GM23248 (cell line): ENCODE results near the gene NKX2-2. TPM values are rescaled to one million over a fixed set of nuclear protein-coding genes. Genes with fewer than 3 reads are reported as not detected.

Source experiments
- DNase-seq: peaks from one replicate; pipeline ENCODE4 v3.0.0-alpha.2; 2015
- H2AFZ ChIP-seq: fragments of 200-600 bp; sonication (generic); 2 replicates; pipeline ENCODE4 v1.6.1; 2016; ENCODE audit warnings: antibody characterized with exemption
- H3F3A ChIP-seq: fragments of 200-600 bp; sonication (generic); 2 replicates; pipeline ENCODE4 v1.6.1; 2016; ENCODE audit warnings: mild to moderate bottlenecking, antibody characterized with exemption, mixed run types; ENCODE audit not compliant: insufficient read depth
- H3K27ac ChIP-seq: fragments of 200-600 bp; sonication (generic); 2 replicates; pipeline ENCODE4 v1.5.1; 2016; ENCODE audit warnings: mild to moderate bottlenecking
- H3K27me3 ChIP-seq: fragments of 200-600 bp; sonication (generic); replicated peaks from 2 replicates; pipeline ENCODE4 v1.6.1; 2016; ENCODE audit warnings: mild to moderate bottlenecking; ENCODE audit not compliant: insufficient read depth
- H3K36me3 ChIP-seq: fragments of 200-600 bp; sonication (generic); 2 replicates; pipeline ENCODE4 v1.6.1; 2016; ENCODE audit warnings: low read depth, mild to moderate bottlenecking
- H3K4me1 ChIP-seq: fragments of 200-600 bp; sonication (generic); 2 replicates; pipeline ENCODE4 v1.6.1; 2016; ENCODE audit warnings: mild to moderate bottlenecking; ENCODE audit not compliant: insufficient read depth
- H3K4me2 ChIP-seq: fragments of 200-600 bp; sonication (generic); one replicate; pipeline ENCODE4 v1.6.1; 2016; ENCODE audit warnings: mild to moderate bottlenecking; ENCODE audit not compliant: unreplicated experiment
- H3K4me3 ChIP-seq: fragments of 200-600 bp; sonication (generic); 2 replicates; pipeline ENCODE4 v1.5.1; 2016; ENCODE audit warnings: mild to moderate bottlenecking
- H3K79me2 ChIP-seq: fragments of 200-600 bp; sonication (generic); 2 replicates; pipeline ENCODE4 v1.6.1; 2016; ENCODE audit warnings: mild to moderate bottlenecking; ENCODE audit not compliant: insufficient read depth
- H3K9ac ChIP-seq: fragments of 200-600 bp; sonication (generic); 2 replicates; pipeline ENCODE4 v1.6.1; 2016; ENCODE audit warnings: mild to moderate bottlenecking
- H3K9me2 ChIP-seq: fragments of 200-600 bp; sonication (generic); 2 replicates; pipeline ENCODE4 v1.6.1; 2016; ENCODE audit warnings: mixed run types, mild to moderate bottlenecking, moderate library complexity; ENCODE audit not compliant: insufficient read depth
- H3K9me3 ChIP-seq: fragments of 200-600 bp; sonication (generic); one replicate; pipeline ENCODE4 v1.6.1; 2017; ENCODE audit warnings: low read depth
- H4K20me1 ChIP-seq: fragments of 200-600 bp; sonication (generic); 2 replicates; pipeline ENCODE4 v1.6.0; 2016; ENCODE audit not compliant: insufficient read depth
- EZH2 ChIP-seq: fragments of 200-600 bp; sonication (generic); IDR thresholded peaks from 2 replicates; pipeline ENCODE4 v1.6.1; 2018; ENCODE audit warnings: antibody characterized with exemption, mild to moderate bottlenecking; ENCODE audit not compliant: insufficient read depth, poor library complexity, severe bottlenecking
- EZH2phosphoT487 ChIP-seq: fragments of 200-600 bp; sonication (generic); IDR thresholded peaks from 2 replicates; pipeline ENCODE4 v1.6.1; 2018; ENCODE audit warnings: antibody characterized with exemption, moderate library complexity, mild to moderate bottlenecking, low read depth; ENCODE audit not compliant: insufficient read depth
- WGBS, 2 experiments: methylation state at CpG; one replicate each; pipeline ENCODE4 v1.1.6; 2015 to 2017; ENCODE audit warnings: low lambda C conversion rate in 2 of 2, low coverage in 1 of 2; ENCODE audit errors: missing lambda C conversion rate in 2 of 2; 5-methylcytosine and 5-hydroxymethylcytosine counted together
- in situ Hi-C: fragments of 300-500 bp; cut with MboI; formaldehyde crosslinking; loops from 2 replicates; pipeline ENCODE4 v1.15.0; 2020
- polyA plus RNA-seq: library from polyadenylated mRNA; unstranded; fragments of >200 nt; fragmentation: Nextera tagmentation; extraction: Ambion mirVana; gene quantifications from 2 replicates; pipeline ENCODE4 v1.2.1, GENCODE V29; 2016
- total RNA-seq: library from RNA; depleted of rRNA; stranded (reverse); fragments of >200 nt; shearing (Covaris generic); gene quantifications from 2 replicates; pipeline ENCODE4 v1.2.3, GENCODE V29; 2014

The NKX2-2 gene
- total and polyA plus RNA-seq, 2 experiments from 2014 or later: not detected

- Histone ChIP-seq H3F3A (no peaks in the 10 kb centered on the region), H2AFZ (no peak overlapping the region), H3K79me2 (no peaks in the 10 kb centered on the region), H3K9ac (no peak overlapping the region), H4K20me1 (no peaks in the 10 kb centered on the region), H3K27me3 (peaks cover 12% of the 10 kb centered on the region), H3K9me3 (no peaks in the 10 kb centered on the region), H3K4me1 (no peaks in the 10 kb centered on the region), H3K4me2 (no peak overlapping the region), H3K36me3 (no peaks in the 10 kb centered on the region), H3K4me3 (no peak overlapping the region), H3K9me2 (no peaks in the 10 kb centered on the region), H3K27ac (no peak overlapping the region)
- DNase-seq: no peak
- in situ Hi-C loops: no loop called here
- WGBS, 2 experiments: 37 to 42% methylated on average over 2 of the region's 2 CpGs
- TF ChIP-seq EZH2phosphoT487: no peak
- TF ChIP-seq EZH2: no peak
These were observed 20.6 kb upstream of the NKX2-2 start for GRCh38 chr20:21534453-21534852.

- Histone ChIP-seq H3K4me1 (no peaks in the 10 kb centered on the region), H3K9me2 (no peaks in the 10 kb centered on the region), H3K27ac (no peak overlapping the region), H4K20me1 (no peaks in the 10 kb centered on the region), H3K36me3 (no peaks in the 10 kb centered on the region), H2AFZ (no peak overlapping the region), H3K4me3 (no peak overlapping the region), H3K9ac (no peak overlapping the region), H3K79me2 (no peaks in the 10 kb centered on the region), H3K9me3 (no peaks in the 10 kb centered on the region), H3K4me2 (no peak overlapping the region), H3K27me3 (peaks cover 23% of the 10 kb centered on the region), H3F3A (no peaks in the 10 kb centered on the region)
- 27 to 29% methylated on average over 6 of the region's 6 CpGs for WGBS, 2 experiments
- in situ Hi-C loops: no loop called here
- TF ChIP-seq EZH2: no peak
- TF ChIP-seq EZH2phosphoT487: no peak
- DNase-seq: no peak
These were observed 16.0 kb upstream of the NKX2-2 start for GRCh38 chr20:21529863-21530262.

- H3K36me3 ChIP-seq: no peaks in the 10 kb centered on the region
- H3K27me3 ChIP-seq: peaks cover 30% of the 10 kb centered on the region
- DNase-seq: no peak
- in situ Hi-C loops: no loop called here
- 49 to 51% methylated on average over 5 of the region's 5 CpGs for WGBS, 2 experiments
- H3K4me1 ChIP-seq: no peaks in the 10 kb centered on the region
- no peak overlapping the region for H3K27ac ChIP-seq
- no peaks in the 10 kb centered on the region for H3K79me2 ChIP-seq
- H3F3A ChIP-seq: no peaks in the 10 kb centered on the region
- H3K9ac ChIP-seq: no peak overlapping the region
- H3K4me2 ChIP-seq: no peak overlapping the region
- no peak overlapping the region for H3K4me3 ChIP-seq
- H3K9me3 ChIP-seq: no peaks in the 10 kb centered on the region
- no peaks in the 10 kb centered on the region for H4K20me1 ChIP-seq
- TF ChIP-seq EZH2 (no peak), EZH2phosphoT487 (no peak)
- H3K9me2 ChIP-seq: no peaks in the 10 kb centered on the region
- H2AFZ ChIP-seq: no peak overlapping the region
These were observed 15.0 kb upstream of the NKX2-2 start for GRCh38 chr20:21528870-21529269.

- 32 to 46% methylated on average over 5 of the region's 5 CpGs for WGBS, 2 experiments
- H3K4me2 ChIP-seq: no peak overlapping the region
- no peaks in the 10 kb centered on the region for H4K20me1 ChIP-seq
- no peaks in the 10 kb centered on the region for H3K9me3 ChIP-seq
- H3K9me2 ChIP-seq: no peaks in the 10 kb centered on the region
- no peak overlapping the region for H2AFZ ChIP-seq
- in situ Hi-C loops: no loop called here
- no peak overlapping the region for H3K9ac ChIP-seq
- DNase-seq: no peak
- H3K27ac ChIP-seq: no peak overlapping the region
- H3K27me3 ChIP-seq: peaks cover 39% of the 10 kb centered on the region
- H3K36me3 ChIP-seq: no peaks in the 10 kb centered on the region
- H3F3A ChIP-seq: no peaks in the 10 kb centered on the region
- no peaks in the 10 kb centered on the region for H3K79me2 ChIP-seq
- no peaks in the 10 kb centered on the region for H3K4me1 ChIP-seq
- no peak overlapping the region for H3K4me3 ChIP-seq
- TF ChIP-seq EZH2 (no peak), EZH2phosphoT487 (no peak)
These were observed 14.0 kb upstream of the NKX2-2 start for GRCh38 chr20:21527908-21528307.

GRCh38 chr20:21526776-21527175, 12.9 kb upstream of the NKX2-2 start:
- DNase-seq: peak; percentile 25
- Histone ChIP-seq H3K36me3 (no peaks in the 10 kb centered on the region), H3K4me1 (no peaks in the 10 kb centered on the region), H3K79me2 (no peaks in the 10 kb centered on the region), H4K20me1 (no peaks in the 10 kb centered on the region), H3K4me3 (no peak overlapping the region), H3K9ac (no peak overlapping the region), H3K9me3 (no peaks in the 10 kb centered on the region), H3K4me2 (no peak overlapping the region), H3K9me2 (no peaks in the 10 kb centered on the region), H3F3A (no peaks in the 10 kb centered on the region), H3K27ac (no peak overlapping the region), H2AFZ (no peak overlapping the region), H3K27me3 (peaks cover 50% of the 10 kb centered on the region)
- in situ Hi-C loops: no loop called here
- no peak for TF ChIP-seq EZH2phosphoT487
- TF ChIP-seq EZH2: no peak
